IPS DF 6.9 (cell line): ENCODE data around the gene SUMF2.
"Not testable (repeated sequence)": the region's sequence is repeated elsewhere in the genome, so short reads cannot be mapped to it uniquely, and the experiment has no call there.

Source experiments
- DNase-seq: peaks from one replicate; pipeline ENCODE4 v3.0.0-alpha.2; 2013; ENCODE audit warnings: low read depth, low spot score
- H3K27ac ChIP-seq: one replicate; pipeline ENCODE4 v1.5.1; 2013; ENCODE audit warnings: low read length, control low read depth
- H3K27me3 ChIP-seq: 2 replicates; pipeline ENCODE4 v1.6.1; 2013; ENCODE audit warnings: mild to moderate bottlenecking, low read length; ENCODE audit not compliant: control insufficient read depth, insufficient read depth
- H3K36me3 ChIP-seq: 2 replicates; pipeline ENCODE4 v1.6.1; 2013; ENCODE audit warnings: low read length; ENCODE audit not compliant: control insufficient read depth, insufficient read depth
- H3K4me1 ChIP-seq: 2 replicates; pipeline ENCODE4 v1.6.1; 2013; ENCODE audit warnings: low read length; ENCODE audit not compliant: control insufficient read depth, insufficient read depth
- H3K4me3 ChIP-seq: 2 replicates; pipeline ENCODE4 v1.5.1; 2013; ENCODE audit warnings: mild to moderate bottlenecking, low read length
- H3K9me3 ChIP-seq: 2 replicates; pipeline ENCODE4 v1.6.1; 2013; ENCODE audit warnings: low read length, inconsistent platforms; ENCODE audit not compliant: control insufficient read depth, insufficient read depth
- WGBS: extraction: QIAGEN DNeasy Blood & Tissue Kit; methylation state at CpG from one replicate; pipeline ENCODE4 v1.1.7; 2013; ENCODE audit warnings: mixed read lengths, missing lambda C conversion rate; ENCODE audit not compliant: insufficient read length, insufficient coverage; 5-methylcytosine and 5-hydroxymethylcytosine counted together

SUMF2 gene

DNA sequence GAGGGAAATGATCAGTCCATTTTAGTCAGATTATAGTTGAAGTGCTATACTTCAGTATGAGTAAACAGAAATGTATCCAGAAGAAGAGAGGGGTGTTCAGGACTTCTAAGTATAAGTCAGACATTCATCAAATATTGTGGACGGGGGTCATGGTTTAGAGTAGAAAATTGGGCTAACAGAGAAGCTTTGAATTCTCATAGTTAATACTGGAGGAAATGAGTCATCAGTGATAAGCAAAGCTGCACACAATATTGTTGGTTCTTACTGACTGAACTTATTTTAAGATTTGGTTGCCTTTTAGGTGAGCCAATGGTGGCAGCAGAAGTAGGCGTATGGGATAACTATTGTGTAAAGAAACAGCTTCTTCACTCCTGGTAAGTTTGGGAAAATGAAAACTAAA is 1.7 kb upstream of the SUMF2 start:
- Histone ChIP-seq H3K4me3 (no peak overlapping the region), H3K27ac (no peak overlapping the region), H3K36me3 (peaks cover 9% of the 10 kb centered on the region), H3K4me1 (no peaks in the 10 kb centered on the region), H3K27me3 (no peaks in the 10 kb centered on the region), H3K9me3 (no peaks in the 10 kb centered on the region)
- no peak for DNase-seq
- no CpG with 5 or more reads among the region's 2 CpGs for WGBS

DNA sequence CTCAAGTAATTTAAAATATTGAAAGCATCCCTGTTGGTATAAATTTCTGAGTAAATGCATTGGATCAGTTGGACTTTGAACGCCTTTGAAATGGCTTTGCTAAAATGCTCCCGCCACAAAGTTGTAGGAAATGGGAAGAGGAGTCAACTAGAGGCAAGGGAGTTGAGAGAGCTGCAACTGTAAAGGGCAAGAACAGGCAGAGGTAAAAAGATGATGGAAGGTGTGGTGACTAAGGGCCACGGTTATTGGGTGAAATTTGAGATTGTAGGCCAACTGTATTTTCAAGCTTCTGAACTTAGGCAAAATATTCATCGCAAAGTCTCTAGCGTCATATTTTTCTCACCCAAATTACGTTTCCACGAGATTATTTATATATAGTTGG is 595 bp upstream of the SUMF2 start:
- no peak for DNase-seq
- no CpG with 5 or more reads among the region's 7 CpGs for WGBS
- no peaks in the 10 kb centered on the region for H3K4me1 ChIP-seq
- no peaks in the 10 kb centered on the region for H3K27me3 ChIP-seq
- H3K27ac ChIP-seq: no peak overlapping the region
- H3K36me3 ChIP-seq: peaks cover 3% of the 10 kb centered on the region
- no peaks in the 10 kb centered on the region for H3K9me3 ChIP-seq
- no peak overlapping the region for H3K4me3 ChIP-seq

DNA sequence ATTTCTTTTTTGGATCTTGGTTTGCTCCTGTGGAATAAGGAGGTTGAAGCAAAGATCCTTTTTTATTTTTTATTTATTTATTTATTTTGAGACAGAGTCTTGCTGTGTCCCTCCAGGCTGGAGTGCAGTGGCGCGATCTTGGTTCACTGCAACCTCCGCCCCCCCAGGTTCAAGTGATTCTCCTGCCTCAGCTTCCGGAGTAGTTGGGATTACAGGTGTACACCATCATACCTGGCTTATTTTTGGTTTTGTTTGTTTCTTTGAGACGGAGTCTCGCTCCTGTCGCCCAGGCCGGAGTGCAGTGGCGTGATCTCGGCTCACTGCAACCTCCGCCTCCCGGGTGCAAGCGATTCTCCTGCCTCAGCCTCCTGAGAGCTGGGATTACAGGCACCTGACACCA is 2.3 kb downstream of the SUMF2 start:
- H3K27me3 ChIP-seq, DNase-seq, H3K4me3 ChIP-seq, H3K27ac ChIP-seq, H3K4me1 ChIP-seq, H3K36me3 ChIP-seq, H3K9me3 ChIP-seq: not testable (repeated sequence)
- WGBS: no CpG with 5 or more reads among the region's 13 CpGs

DNA sequence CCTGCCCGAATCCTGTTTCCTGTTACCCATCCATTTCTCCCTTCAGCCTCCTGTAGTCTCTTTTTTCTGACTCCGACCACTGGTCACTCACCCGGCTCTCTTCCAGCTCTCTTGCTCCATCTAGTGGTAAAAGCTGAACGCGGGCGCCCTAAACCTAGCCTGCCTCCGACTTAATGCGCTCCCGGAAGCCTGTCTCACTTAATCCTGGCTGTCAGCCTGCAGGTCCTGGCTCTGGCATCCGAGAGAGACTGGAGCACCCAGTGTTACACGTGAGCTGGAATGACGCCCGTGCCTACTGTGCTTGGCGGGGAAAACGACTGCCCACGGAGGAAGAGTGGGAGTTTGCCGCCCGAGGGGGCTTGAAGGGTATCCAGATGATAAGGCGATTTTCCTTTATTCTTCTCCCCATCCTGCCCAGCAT is 10.3 kb downstream of the SUMF2 start:
- H3K27me3 ChIP-seq: no peaks in the 10 kb centered on the region
- peaks cover 12% of the 10 kb centered on the region for H3K36me3 ChIP-seq
- no peak overlapping the region for H3K4me3 ChIP-seq
- DNase-seq: peak; percentile 68
- no peak overlapping the region for H3K27ac ChIP-seq
- WGBS: no CpG with 5 or more reads among the region's 19 CpGs
- no peaks in the 10 kb centered on the region for H3K9me3 ChIP-seq
- H3K4me1 ChIP-seq: no peaks in the 10 kb centered on the region

DNA sequence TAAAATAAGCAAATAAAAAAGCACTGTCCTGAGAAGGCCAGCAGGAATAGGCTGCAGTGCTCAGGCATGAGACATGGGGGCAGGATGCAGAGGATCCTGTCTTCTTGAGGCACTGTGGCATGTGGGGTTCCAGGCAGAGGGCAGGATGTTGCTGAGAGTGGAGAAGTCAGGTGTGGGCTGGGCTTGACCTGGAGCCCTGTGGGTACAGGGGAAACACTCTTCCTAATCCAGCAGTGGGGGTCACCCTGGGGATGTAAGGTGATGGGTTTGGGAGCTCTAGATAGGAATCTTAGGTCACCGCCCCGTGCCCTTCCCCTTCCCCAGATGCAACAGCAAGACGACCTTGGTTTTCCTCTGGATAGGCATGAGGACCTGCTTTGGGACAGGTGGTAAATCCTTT is 13.6 kb downstream of the SUMF2 start:
- no peak for DNase-seq
- Histone ChIP-seq H3K36me3 (peaks cover 15% of the 10 kb centered on the region), H3K4me3 (no peak overlapping the region), H3K27ac (no peak overlapping the region), H3K9me3 (no peaks in the 10 kb centered on the region), H3K4me1 (no peaks in the 10 kb centered on the region), H3K27me3 (no peaks in the 10 kb centered on the region)
- no CpG with 5 or more reads among the region's 3 CpGs for WGBS

DNA sequence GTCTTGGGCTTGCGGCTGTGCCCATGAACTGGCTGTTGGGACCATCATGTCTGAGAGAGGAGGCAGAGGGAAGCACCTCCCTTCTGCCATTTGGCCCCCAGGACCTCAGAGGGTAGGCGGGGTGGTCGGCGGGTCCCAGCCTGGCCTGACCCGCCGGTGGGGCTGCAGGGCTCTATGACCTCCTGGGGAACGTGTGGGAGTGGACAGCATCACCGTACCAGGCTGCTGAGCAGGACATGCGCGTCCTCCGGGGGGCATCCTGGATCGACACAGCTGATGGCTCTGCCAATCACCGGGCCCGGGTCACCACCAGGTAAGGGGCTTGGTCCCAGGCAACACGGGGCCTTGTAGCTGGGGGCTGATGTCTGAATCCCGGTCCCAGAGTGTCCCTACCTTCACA is 14.1 kb downstream of the SUMF2 start:
- H3K9me3 ChIP-seq: no peaks in the 10 kb centered on the region
- H3K27ac ChIP-seq: no peak overlapping the region
- no peaks in the 10 kb centered on the region for H3K27me3 ChIP-seq
- no peaks in the 10 kb centered on the region for H3K4me1 ChIP-seq
- H3K4me3 ChIP-seq: no peak overlapping the region
- DNase-seq: no peak
- no CpG with 5 or more reads among the region's 16 CpGs for WGBS
- H3K36me3 ChIP-seq: peaks cover 11% of the 10 kb centered on the region

DNA sequence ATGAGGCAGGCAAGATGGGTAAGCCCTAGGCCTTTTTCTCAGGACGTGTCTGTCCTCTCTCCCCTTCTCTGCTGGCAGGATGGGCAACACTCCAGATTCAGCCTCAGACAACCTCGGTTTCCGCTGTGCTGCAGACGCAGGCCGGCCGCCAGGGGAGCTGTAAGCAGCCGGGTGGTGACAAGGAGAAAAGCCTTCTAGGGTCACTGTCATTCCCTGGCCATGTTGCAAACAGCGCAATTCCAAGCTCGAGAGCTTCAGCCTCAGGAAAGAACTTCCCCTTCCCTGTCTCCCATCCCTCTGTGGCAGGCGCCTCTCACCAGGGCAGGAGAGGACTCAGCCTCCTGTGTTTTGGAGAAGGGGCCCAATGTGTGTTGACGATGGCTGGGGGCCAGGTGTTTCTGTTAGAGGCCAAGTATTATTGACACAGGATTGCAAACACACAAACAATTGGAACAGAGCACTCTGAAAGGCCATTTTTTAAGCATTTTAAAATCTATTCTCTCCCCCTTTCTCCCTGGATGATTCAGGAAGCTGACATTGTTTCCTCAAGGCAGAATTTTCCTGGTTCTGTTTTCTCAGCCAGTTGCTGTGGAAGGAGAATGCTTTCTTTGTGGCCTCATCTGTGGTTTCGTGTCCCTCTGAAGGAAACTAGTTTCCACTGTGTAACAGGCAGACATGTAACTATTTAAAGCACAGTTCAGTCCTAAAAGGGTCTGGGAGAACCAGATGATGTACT is 15.5 kb downstream of the SUMF2 start:
- no peaks in the 10 kb centered on the region for H3K9me3 ChIP-seq
- no peak overlapping the region for H3K27ac ChIP-seq
- H3K27me3 ChIP-seq: no peaks in the 10 kb centered on the region
- DNase-seq: no peak
- WGBS: no CpG with 5 or more reads among the region's 12 CpGs
- no peak overlapping the region for H3K4me3 ChIP-seq
- no peaks in the 10 kb centered on the region for H3K4me1 ChIP-seq
- H3K36me3 ChIP-seq: peaks cover 11% of the 10 kb centered on the region

DNA sequence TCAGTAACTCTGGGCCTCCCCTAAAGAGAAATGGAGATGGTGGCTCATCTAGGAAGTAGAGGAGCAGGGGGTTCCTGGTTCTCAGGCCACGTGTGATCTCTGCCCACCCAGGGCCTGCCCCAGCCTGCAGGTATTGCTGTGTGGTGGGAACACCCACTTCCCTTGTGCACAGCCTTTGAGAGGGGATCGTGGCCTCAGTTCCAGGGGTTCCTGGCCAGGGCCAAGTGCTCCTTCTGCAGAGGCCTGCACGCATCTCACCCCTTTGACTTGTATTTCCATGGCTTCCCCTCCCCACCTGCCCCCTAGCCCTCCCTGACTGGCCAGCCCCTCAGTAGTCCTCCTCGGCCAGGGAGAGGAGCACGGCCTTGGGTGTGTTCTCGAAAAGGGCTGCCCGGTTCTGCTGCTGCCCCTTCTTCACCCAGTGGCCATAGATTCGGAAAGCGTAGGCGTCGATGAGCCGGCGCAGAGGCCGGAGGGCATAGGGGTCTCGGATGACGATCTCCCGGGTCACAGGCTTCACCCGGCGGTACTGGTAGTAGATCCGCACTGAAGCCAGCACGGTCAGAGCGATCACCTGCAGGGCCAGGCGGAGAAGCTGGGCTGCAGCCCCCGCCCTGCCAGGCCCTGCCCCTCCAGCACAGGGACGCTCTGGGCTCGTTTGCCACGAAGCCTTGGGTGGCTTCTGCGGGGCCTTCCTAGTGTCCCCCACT is 16.8 kb downstream of the SUMF2 start:
- not testable (repeated sequence) for H3K9me3 ChIP-seq, H3K27ac ChIP-seq, H3K27me3 ChIP-seq, H3K4me3 ChIP-seq, DNase-seq, H3K4me1 ChIP-seq
- WGBS: no CpG with 5 or more reads among the region's 28 CpGs
- peaks cover 11% of the 10 kb centered on the region for H3K36me3 ChIP-seq

DNA sequence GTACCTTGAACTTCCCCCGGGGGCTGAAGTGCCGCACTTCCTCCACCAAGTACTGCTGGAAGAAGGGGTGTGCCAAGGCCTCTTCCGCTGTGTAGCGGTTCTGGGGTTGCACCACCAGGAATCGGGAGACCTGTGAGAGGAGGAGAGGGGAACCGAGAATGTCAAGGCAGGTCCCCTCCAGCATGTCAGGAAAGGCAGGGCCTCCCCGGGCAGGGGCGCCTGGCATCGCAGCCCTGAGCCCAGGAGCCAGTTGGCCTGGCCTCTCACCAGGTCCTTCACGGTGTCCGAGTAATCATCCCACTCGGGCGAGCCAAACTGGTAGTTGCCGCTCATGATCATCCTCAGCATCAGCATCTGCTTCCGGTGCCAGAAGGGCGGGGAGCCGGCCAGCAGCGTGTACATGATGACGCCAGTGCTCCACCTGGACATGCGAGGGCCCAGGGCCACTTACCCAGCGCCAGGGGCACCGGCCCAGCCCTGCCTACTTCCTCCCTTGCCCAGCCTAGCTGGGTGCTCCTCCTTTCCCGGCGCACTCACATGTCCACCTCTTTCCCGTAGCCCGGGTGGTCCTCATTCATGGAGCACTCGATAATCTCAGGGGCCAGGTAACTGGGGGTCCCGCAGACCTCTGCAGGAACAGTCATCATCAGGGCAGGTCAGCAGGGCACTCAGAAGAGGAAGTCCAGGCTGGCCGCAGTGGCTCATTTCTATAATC is 17.7 kb downstream of the SUMF2 start:
- WGBS: no CpG with 5 or more reads among the region's 29 CpGs
- Histone ChIP-seq H3K4me3 (no peak overlapping the region), H3K9me3 (no peaks in the 10 kb centered on the region), H3K36me3 (peaks cover 11% of the 10 kb centered on the region), H3K27ac (no peak overlapping the region), H3K4me1 (no peaks in the 10 kb centered on the region), H3K27me3 (no peaks in the 10 kb centered on the region)
- no peak for DNase-seq

DNA sequence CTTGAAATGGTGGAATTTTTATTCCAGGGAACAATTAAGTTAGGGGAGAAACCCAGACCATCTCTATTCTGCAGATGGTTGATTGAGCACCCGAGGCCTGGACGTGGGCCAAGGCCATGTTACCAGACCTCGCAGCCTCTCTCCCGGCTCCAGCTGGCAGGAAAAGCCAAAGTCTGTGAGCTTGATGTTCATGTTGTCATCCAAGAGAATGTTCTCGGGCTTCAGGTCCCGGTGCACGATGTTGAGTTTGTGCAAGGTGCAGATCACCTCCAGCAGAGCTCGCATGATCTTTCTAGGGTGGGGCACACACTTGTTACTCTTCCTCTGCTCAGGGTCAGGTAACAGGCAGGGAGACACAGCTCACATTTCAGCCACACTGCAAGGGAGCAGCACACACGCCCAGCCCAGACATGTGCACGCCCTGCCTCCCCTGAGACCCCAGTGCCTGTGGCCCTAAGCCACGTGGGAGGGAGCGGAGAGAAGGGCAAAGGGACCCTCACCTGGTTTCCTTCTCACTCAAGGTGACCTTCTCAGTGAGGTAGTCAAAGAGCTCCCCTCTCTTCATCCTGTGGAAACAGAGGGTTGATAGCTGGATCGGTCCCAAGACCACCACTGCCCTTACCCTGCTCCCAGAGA is 19.2 kb downstream of the SUMF2 start:
- DNase-seq: no peak
- Histone ChIP-seq H3K4me3 (no peak overlapping the region), H3K27ac (no peak overlapping the region), H3K9me3 (no peaks in the 10 kb centered on the region), H3K36me3 (peaks cover 4% of the 10 kb centered on the region; the same call in 1 of the 2 replicates), H3K27me3 (no peaks in the 10 kb centered on the region), H3K4me1 (no peaks in the 10 kb centered on the region)
- WGBS: no CpG with 5 or more reads among the region's 13 CpGs
